Measurements from ENCODE around the gene THRA.

DNA sequence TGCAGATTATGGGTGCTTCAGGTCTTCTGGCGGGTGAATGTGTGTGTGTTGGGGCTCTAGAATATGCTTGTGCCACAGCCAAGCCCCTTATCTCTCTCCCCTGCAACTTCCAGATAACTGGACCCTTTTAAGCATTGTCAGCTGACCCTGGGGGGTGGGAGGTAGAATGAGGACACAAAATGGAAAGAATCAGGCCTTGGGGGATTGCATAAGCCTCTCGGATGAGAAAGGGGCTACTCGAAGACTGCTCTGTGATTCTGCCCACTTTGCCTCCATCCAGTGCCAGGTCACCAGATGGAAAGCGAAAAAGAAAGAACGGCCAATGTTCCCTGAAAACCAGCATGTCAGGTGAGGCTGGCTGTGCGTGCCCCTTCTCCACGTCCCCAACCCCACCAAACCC, 13.8 kb downstream of the THRA start:
- TF ChIP-seq, protein P1, sequence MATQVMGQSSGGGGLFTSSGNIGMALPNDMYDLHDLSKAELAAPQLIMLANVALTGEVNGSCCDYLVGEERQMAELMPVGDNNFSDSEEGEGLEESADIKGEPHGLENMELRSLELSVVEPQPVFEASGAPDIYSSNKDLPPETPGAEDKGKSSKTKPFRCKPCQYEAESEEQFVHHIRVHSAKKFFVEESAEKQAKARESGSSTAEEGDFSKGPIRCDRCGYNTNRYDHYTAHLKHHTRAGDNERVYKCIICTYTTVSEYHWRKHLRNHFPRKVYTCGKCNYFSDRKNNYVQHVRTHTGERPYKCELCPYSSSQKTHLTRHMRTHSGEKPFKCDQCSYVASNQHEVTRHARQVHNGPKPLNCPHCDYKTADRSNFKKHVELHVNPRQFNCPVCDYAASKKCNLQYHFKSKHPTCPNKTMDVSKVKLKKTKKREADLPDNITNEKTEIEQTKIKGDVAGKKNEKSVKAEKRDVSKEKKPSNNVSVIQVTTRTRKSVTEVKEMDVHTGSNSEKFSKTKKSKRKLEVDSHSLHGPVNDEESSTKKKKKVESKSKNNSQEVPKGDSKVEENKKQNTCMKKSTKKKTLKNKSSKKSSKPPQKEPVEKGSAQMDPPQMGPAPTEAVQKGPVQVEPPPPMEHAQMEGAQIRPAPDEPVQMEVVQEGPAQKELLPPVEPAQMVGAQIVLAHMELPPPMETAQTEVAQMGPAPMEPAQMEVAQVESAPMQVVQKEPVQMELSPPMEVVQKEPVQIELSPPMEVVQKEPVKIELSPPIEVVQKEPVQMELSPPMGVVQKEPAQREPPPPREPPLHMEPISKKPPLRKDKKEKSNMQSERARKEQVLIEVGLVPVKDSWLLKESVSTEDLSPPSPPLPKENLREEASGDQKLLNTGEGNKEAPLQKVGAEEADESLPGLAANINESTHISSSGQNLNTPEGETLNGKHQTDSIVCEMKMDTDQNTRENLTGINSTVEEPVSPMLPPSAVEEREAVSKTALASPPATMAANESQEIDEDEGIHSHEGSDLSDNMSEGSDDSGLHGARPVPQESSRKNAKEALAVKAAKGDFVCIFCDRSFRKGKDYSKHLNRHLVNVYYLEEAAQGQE (IDR thresholded peaks at IDR 0.05; ENCODE audit: insufficient read depth in 1 of 2, low read depth in 2 of 2, low read length in 2 of 2) = no peak
- no peak for TF ChIP-seq TAF1 (IDR thresholded peaks at IDR 0.05; ENCODE audit: borderline replicate concordance, insufficient read depth, low read length)
